Upper lobe of left lung (tissue), 4 donors: ENCODE measurements around the gene ATF6.

Experiments used
- POLR2A ChIP-seq, 4 donors: fragments of 450-650 bp; IDR thresholded peaks; one replicate each; pipeline ENCODE4 v1.5.1; 2016 to 2017; ENCODE audit warnings: antibody characterized with exemption in 4 of 4, mild to moderate bottlenecking in 2 of 4
- POLR2AphosphoS5 ChIP-seq, 2 donors: sonication (generic); formaldehyde crosslinking; IDR thresholded peaks; one replicate each; pipeline ENCODE4 v1.5.1; 2017; ENCODE audit warnings: antibody characterized with exemption in 2 of 2
- TF ChIP-seq, protein P1 (sequence below), 6 experiments: fragments of 450-650 bp in 4 of 6; fragments of 200-600 bp in 2 of 6; sonication (generic) in 2 of 6; IDR thresholded peaks; one replicate each; pipeline ENCODE4 v1.5.1; 2016 to 2019; ENCODE audit warnings: antibody characterized with exemption in 6 of 6

DNA sequence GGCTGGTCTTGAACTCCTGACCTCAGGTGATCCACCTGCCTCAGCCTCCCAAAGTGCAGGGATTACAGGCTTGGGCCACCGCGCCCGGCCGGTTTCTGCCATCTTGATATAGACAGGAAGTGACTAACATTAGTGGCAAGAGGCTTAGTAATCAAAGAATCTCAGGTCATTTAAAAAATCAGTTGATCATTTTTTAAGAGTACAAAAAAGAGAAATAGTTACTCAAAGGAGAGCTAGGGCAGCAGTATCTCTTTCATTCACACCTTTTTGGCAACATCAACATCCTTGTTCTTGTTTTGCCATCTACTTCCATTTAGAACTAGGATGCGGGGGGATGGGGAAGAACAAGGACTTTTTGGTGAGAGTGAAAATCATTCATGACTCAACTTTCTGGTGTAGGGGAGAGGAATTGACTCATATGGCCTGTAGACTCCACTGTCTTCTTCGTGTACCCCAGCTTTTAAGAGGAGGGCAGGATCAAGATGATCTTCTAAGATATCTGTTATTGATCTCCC is 36.0 kb upstream of the ATF6 start:
- TF ChIP-seq, protein P1, sequence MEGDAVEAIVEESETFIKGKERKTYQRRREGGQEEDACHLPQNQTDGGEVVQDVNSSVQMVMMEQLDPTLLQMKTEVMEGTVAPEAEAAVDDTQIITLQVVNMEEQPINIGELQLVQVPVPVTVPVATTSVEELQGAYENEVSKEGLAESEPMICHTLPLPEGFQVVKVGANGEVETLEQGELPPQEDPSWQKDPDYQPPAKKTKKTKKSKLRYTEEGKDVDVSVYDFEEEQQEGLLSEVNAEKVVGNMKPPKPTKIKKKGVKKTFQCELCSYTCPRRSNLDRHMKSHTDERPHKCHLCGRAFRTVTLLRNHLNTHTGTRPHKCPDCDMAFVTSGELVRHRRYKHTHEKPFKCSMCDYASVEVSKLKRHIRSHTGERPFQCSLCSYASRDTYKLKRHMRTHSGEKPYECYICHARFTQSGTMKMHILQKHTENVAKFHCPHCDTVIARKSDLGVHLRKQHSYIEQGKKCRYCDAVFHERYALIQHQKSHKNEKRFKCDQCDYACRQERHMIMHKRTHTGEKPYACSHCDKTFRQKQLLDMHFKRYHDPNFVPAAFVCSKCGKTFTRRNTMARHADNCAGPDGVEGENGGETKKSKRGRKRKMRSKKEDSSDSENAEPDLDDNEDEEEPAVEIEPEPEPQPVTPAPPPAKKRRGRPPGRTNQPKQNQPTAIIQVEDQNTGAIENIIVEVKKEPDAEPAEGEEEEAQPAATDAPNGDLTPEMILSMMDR (IDR thresholded peaks at IDR 0.05): no peak
- TF ChIP-seq POLR2A (IDR thresholded peaks at IDR 0.05) (no peak), POLR2AphosphoS5 (IDR thresholded peaks at IDR 0.05) (no peak)
